GM20431 (cell line): ENCODE measurements around the gene TNFRSF4.

Experiments
- in situ Hi-C: fragments of 300-500 bp; cut with MseI, MboI; formaldehyde crosslinking; loops from one replicate; pipeline ENCODE4 v1.15.0; 2020; ENCODE audit warnings: low sequenced_read_pairs; ENCODE audit not compliant: unreplicated experiment

Gene TNFRSF4

DNA sequence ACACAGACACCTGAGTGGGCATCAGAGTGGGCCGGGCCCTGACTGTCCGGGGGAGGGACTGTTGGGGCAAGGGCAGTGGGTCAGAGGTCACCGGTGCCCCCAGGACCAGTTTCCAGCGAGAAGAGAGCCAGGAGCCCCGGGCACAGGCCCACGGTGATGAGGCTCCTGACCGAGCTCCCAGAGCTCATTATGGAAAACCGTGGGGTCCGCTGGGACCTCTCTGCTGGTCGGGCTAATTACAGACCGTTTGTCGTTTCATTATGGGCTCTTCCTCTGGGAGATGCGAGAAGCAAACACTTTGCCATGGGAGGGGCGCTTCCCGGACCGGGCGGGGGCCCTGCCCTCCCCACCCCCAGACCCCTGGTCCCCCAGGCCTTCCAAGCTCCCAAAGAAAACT lies 52.3 kb downstream of the TNFRSF4 start:
- in situ Hi-C loops = no loop called here
